GM21825 (cell line): ENCODE results near the gene PRR7.

Experiments
- ATAC-seq: cut with Tn5 transposase; IDR thresholded peaks from one replicate; pipeline ENCODE4 v1.9.1; 2021; ENCODE audit warnings: mild to moderate bottlenecking, moderate library complexity; ENCODE audit not compliant: unreplicated experiment

The PRR7 gene

GRCh38 chr5:177421062-177421798 lies 25.4 kb upstream of the PRR7 start:
- no peak for ATAC-seq

DNA sequence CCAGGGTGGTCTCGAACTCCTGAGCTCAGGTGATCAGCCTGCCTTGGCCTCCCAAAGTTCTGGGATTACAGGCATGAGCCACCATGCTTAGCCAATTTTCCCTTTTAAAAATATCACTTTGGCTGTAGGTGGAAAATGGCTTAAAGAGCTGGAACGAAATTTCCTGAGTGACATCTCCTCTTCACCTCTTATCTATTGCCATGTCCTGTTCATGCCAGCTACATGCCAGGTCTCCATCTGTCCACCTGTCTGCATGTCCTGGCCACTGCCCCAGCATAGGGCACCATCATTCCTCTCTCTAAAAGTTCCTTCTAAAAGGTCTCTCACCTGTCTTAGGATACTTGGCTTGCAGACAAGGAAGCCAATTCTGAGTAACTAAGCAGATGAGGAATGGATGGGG lies 22.9 kb upstream of the PRR7 start:
- ATAC-seq = no peak

DNA sequence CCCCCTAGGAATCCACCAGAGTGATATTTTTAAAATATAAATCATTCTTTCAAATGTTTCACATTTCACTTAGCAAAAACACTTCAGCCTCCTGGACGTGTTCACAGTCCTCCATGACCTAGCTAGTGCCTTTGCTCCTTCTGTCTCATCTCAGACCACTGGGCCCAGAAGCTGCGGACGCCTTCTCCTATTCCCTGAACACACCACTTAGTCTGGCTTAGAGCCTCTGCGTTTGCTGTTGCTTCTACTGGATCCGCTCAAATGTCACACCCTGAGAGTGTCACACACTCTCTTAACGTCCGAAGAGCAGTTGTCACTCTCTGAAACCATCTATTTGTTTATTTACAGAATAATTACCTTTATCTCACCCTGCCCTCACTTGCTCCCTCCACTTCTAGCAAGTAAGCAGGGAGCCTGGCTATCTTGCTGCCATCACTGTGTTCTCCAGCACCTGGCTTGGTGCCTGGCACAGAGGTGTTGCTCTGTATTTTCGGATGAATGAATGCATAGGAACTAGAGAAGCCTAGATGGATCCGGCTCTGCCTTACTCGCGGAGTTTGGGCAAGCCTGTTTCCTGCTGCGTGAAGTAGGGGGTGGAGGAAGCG lies 21.3 kb upstream of the PRR7 start:
- no peak for ATAC-seq

GRCh38 chr5:177425801-177426565 lies 20.6 kb upstream of the PRR7 start:
- ATAC-seq = peak; percentile 66

GRCh38 chr5:177426566-177427210 lies 19.9 kb upstream of the PRR7 start, which contains the start of gene GRK6:
TSS of gene GRK6 (plus strand) at chr5:177426676. CDS start at chr5:177426846, 170 bp downstream.
- peak; percentile 8 for ATAC-seq

DNA sequence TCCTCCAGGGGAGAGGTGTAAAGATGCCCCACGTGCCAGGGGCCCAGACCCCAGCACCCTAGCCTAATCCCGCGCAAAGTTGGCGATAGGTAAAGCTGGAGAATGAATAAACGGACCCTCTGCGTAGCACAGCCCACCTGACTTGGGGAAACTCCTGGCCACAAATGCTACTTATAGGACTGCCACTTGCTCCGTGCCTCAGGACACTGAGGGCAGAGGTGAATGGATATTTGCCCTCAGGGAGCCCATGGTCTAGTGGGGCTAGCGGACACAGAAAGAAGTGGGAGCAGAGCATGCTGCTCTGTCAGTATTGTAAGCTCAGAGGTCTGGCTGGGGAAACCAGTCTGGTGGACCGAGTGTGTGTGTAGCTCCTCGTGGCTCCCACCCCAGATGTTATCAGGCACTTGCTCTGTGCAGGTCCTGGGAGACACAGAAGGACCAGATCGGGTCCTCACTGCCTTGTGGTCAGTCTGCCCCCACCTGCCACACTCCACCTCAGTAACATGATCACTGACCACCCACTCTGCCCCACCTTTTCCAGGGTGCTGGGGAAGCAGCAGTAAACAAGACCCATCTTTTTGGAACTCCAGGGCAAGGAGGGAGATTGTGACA lies 19.3 kb upstream of the PRR7 start:
- ATAC-seq = no peak

GRCh38 chr5:177427919-177428573 lies 18.6 kb upstream of the PRR7 start:
- no peak for ATAC-seq

- no peak for ATAC-seq
These were observed 17.9 kb upstream of the PRR7 start for GRCh38 chr5:177428574-177429217.

GRCh38 chr5:177429248-177430040 lies 17.2 kb upstream of the PRR7 start:
- ATAC-seq = no peak

GRCh38 chr5:177430140-177430951 lies 16.3 kb upstream of the PRR7 start:
- no peak for ATAC-seq

- no peak for ATAC-seq
These were observed 15.7 kb upstream of the PRR7 start for GRCh38 chr5:177430972-177431316.

- peak; percentile 39 for ATAC-seq
These were observed 15.1 kb upstream of the PRR7 start for GRCh38 chr5:177431317-177432142.

DNA sequence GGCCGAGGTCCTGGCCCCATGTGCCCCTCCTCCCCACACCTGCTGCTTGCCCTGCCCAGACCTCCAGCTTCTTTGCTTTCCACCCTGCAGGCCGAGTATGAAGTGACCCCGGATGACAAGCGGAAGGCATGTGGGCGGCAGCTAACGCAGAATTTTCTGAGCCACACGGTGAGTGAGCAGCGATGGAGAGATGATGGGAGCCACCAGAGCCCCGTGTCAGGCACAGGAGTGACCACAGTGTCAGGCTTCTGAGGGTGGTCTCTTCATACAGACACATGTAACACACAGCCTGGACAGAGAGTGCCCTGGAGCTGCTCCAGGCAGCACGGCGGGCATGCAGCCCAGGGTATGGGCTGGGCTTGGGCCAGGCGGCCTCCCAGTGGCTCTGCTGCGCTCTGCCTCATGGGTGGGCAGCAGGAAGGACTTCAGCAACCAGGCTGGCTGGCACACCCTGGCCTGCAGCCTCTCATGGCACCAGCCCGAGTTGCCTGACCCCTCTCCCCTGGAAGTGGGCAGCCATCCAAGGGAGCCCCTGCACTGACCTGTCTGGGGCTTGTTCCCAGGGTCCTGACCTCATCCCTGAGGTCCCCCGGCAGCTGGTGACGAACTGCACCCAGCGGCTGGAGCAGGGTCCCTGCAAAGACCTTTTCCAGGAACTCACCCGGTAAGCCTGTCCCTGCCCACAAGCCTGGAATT lies 14.3 kb upstream of the PRR7 start:
- ATAC-seq = no peak

DNA sequence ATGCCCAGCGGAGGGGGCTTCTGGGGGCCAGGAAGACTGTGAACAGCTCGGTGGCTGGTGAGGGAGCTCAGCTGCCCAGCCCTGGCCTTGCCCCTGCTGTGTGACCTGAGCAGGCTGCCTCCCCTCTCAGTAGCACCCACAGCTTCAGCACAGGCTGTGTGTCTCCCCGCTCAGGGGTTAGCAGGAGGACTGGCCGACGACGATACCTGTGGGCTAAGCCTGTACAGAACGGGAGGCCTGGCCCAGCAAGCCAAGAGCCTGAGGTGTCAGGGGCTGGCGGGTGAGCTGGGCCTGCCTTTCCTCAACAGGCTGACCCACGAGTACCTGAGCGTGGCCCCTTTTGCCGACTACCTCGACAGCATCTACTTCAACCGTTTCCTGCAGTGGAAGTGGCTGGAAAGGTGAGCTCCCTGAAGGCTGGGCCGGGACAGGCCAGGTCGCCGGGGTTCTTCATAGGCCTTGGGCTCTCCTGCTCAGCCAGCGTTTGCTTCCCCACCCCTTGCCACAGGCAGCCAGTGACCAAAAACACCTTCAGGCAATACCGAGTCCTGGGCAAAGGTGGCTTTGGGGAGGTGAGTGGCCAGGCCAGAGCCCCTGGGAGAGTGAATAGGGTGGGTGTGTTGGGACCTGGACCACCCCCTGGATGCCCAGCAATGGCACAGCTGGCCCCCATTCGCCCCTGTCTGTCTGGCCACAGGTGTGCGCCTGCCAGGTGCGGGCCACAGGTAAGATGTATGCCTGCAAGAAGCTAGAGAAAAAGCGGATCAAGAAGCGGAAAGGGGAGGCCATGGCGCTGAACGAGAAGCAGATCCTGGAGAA lies 13.6 kb upstream of the PRR7 start:
- ATAC-seq = no peak

- no peak for ATAC-seq
These were observed 12.9 kb upstream of the PRR7 start for GRCh38 chr5:177433658-177434217.

- ATAC-seq = no peak
These were observed 12.2 kb upstream of the PRR7 start for GRCh38 chr5:177434437-177434836.
